ENCODE measurements around the gene ADAMTS19.

ADAMTS19 gene

DNA sequence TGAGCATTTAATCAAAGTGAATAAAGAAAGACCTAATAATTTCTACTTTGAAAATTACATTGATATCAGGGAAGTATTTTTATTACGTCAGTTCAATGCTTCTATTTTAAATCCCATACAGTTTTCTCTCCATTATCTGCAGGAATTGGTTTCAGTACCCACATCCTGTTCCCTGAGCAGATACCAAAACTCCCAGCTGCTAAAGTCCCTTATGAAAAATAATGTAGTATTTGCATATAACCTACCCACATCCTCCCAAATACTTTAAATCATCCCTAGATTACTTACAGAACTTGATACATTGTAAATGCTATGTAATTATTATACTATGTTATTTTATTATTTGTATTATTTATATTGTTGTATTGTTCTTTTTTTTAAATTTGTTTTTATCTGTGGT, 162.4 kb downstream of the ADAMTS19 start:
- TF ChIP-seq SIN3A (IDR thresholded peaks at IDR 0.05; ENCODE audit: borderline replicate concordance, insufficient read depth, low read length), result no peak
- TF ChIP-seq, protein P1, sequence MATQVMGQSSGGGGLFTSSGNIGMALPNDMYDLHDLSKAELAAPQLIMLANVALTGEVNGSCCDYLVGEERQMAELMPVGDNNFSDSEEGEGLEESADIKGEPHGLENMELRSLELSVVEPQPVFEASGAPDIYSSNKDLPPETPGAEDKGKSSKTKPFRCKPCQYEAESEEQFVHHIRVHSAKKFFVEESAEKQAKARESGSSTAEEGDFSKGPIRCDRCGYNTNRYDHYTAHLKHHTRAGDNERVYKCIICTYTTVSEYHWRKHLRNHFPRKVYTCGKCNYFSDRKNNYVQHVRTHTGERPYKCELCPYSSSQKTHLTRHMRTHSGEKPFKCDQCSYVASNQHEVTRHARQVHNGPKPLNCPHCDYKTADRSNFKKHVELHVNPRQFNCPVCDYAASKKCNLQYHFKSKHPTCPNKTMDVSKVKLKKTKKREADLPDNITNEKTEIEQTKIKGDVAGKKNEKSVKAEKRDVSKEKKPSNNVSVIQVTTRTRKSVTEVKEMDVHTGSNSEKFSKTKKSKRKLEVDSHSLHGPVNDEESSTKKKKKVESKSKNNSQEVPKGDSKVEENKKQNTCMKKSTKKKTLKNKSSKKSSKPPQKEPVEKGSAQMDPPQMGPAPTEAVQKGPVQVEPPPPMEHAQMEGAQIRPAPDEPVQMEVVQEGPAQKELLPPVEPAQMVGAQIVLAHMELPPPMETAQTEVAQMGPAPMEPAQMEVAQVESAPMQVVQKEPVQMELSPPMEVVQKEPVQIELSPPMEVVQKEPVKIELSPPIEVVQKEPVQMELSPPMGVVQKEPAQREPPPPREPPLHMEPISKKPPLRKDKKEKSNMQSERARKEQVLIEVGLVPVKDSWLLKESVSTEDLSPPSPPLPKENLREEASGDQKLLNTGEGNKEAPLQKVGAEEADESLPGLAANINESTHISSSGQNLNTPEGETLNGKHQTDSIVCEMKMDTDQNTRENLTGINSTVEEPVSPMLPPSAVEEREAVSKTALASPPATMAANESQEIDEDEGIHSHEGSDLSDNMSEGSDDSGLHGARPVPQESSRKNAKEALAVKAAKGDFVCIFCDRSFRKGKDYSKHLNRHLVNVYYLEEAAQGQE (IDR thresholded peaks at IDR 0.05; ENCODE audit: insufficient read depth in 1 of 2, low read depth in 2 of 2, low read length in 2 of 2), result no peak

DNA sequence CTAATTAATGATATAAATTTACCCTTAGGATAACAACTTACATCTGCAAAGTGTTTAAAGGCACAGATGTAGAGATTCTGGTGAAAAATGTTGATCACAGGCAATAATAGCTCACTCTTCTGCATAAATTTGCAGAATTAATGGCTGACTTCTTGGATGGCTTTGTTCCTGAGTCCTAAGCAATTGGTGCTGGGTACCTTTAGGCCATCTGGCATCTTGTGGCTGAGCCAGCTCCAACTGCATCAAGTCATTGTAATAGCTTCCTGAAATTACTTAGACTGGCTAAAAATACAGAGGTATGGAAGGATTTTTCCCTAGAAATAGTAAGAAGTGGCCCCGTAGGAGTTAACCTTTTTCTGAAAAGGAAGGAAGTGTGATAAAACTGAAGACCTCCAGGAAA, 169.5 kb downstream of the ADAMTS19 start:
- no peak for TF ChIP-seq SIN3A (IDR thresholded peaks at IDR 0.05; ENCODE audit: borderline replicate concordance, insufficient read depth, low read length)
- no peak for TF ChIP-seq TAF1 (IDR thresholded peaks at IDR 0.05; ENCODE audit: borderline replicate concordance, insufficient read depth, low read length)
- no peak for TF ChIP-seq FOXP2 (optimal IDR thresholded peaks at IDR 0.05; ENCODE audit: borderline replicate concordance, extremely low read depth, extremely low read length, insufficient read depth)
- TF ChIP-seq, protein P1 (IDR thresholded peaks at IDR 0.05; ENCODE audit: insufficient read depth in 1 of 2, low read depth in 2 of 2, low read length in 2 of 2), result no peak
- no peak for TF ChIP-seq POLR2AphosphoS5 (IDR thresholded peaks at IDR 0.05; ENCODE audit: low read depth, low read length)

- TF ChIP-seq SIN3A (IDR thresholded peaks at IDR 0.05; ENCODE audit: borderline replicate concordance, insufficient read depth, low read length) (no peak), FOXP2 (optimal IDR thresholded peaks at IDR 0.05; ENCODE audit: borderline replicate concordance, extremely low read depth, extremely low read length, insufficient read depth) (no peak), TAF1 (IDR thresholded peaks at IDR 0.05; ENCODE audit: borderline replicate concordance, insufficient read depth, low read length) (no peak), POLR2AphosphoS5 (IDR thresholded peaks at IDR 0.05; ENCODE audit: low read depth, low read length) (no peak)
- TF ChIP-seq, protein P1 (IDR thresholded peaks at IDR 0.05; ENCODE audit: insufficient read depth in 1 of 2, low read depth in 2 of 2, low read length in 2 of 2), result no peak
Measured at GRCh38 chr5:129630101-129630500, 170.0 kb downstream of the ADAMTS19 start.

- TF ChIP-seq, protein P1 (IDR thresholded peaks at IDR 0.05; ENCODE audit: insufficient read depth in 1 of 2, low read depth in 2 of 2, low read length in 2 of 2), result no peak
- TF ChIP-seq FOXP2 (optimal IDR thresholded peaks at IDR 0.05; ENCODE audit: borderline replicate concordance, extremely low read depth, extremely low read length, insufficient read depth) (no peak), POLR2AphosphoS5 (IDR thresholded peaks at IDR 0.05; ENCODE audit: low read depth, low read length) (no peak), TAF1 (IDR thresholded peaks at IDR 0.05; ENCODE audit: borderline replicate concordance, insufficient read depth, low read length) (no peak), SIN3A (IDR thresholded peaks at IDR 0.05; ENCODE audit: borderline replicate concordance, insufficient read depth, low read length) (no peak)
Measured at GRCh38 chr5:129631961-129632360, 171.9 kb downstream of the ADAMTS19 start.

DNA sequence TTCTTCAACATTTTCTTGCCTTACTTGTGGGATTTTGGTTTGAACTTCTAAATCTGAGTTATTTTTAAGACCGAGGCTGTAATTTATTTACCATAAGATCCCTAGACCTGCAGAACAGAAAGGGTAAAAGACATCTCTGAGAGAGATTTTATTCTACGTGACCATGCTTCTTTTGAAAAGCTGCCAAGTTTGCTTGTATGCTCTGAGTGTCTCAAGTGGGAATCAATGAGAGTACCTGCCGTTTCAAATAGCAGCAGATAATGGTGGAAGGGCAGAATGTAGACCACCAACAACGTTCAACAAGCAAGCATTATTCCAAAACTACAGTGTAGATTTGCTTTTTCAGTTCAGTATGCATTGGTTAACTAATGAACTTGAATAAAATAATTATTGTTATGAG, 179.2 kb downstream of the ADAMTS19 start:
- no peak for TF ChIP-seq TAF1 (IDR thresholded peaks at IDR 0.05; ENCODE audit: borderline replicate concordance, insufficient read depth, low read length)
- TF ChIP-seq POLR2AphosphoS5 (IDR thresholded peaks at IDR 0.05; ENCODE audit: low read depth, low read length), result no peak
- TF ChIP-seq, protein P1 (IDR thresholded peaks at IDR 0.05; ENCODE audit: insufficient read depth in 1 of 2, low read depth in 2 of 2, low read length in 2 of 2), result no peak
- no peak for TF ChIP-seq FOXP2 (optimal IDR thresholded peaks at IDR 0.05; ENCODE audit: borderline replicate concordance, extremely low read depth, extremely low read length, insufficient read depth)
- no peak for TF ChIP-seq SIN3A (IDR thresholded peaks at IDR 0.05; ENCODE audit: borderline replicate concordance, insufficient read depth, low read length)
